HL-60 (cell line): Measurements from ENCODE around the gene SBK3.
"Not testable (repeated sequence)": the region's sequence is repeated elsewhere in the genome, so short reads cannot be mapped to it uniquely, and the experiment has no call there.

Experiments used
- DNase-seq, 2 experiments: peaks; one replicate each; pipeline ENCODE4 v3.0.0-alpha.2; 2010 to 2020; ENCODE audit warnings: low read depth in 1 of 2, low spot score in 1 of 2
- H3K27ac ChIP-seq: fragments of 250-450 bp; sonication (Bioruptor Pico); replicated peaks from 2 replicates; pipeline ENCODE4 v1.5.1; 2020; ENCODE audit warnings: mild to moderate bottlenecking, moderate library complexity
- H3K27me3 ChIP-seq: fragments of 250-450 bp; sonication (Bioruptor Pico); 2 replicates; pipeline ENCODE4 v1.5.1; 2021; ENCODE audit warnings: mild to moderate bottlenecking, moderate library complexity; ENCODE audit not compliant: insufficient read depth, poor library complexity, severe bottlenecking
- H3K4me3 ChIP-seq: replicated peaks from 2 replicates; pipeline ENCODE4 v1.5.1; 2011; ENCODE audit warnings: mild to moderate bottlenecking, control low read depth, low read length; ENCODE audit not compliant: insufficient read depth
- GABPA ChIP-seq: IDR thresholded peaks from 2 replicates; pipeline ENCODE4 v1.6.1; 2012; ENCODE audit warnings: low read depth
- POLR2AphosphoS5 ChIP-seq: IDR thresholded peaks from 2 replicates; pipeline ENCODE4 v1.6.1; 2012; ENCODE audit warnings: low read depth
- SPI1 ChIP-seq: IDR thresholded peaks from 2 replicates; pipeline ENCODE4 v1.6.1; 2012; ENCODE audit warnings: low read depth, mild to moderate bottlenecking, borderline replicate concordance
- TF ChIP-seq, protein P1 (sequence below): IDR thresholded peaks from 2 replicates; pipeline ENCODE4 v1.6.1; 2012; ENCODE audit warnings: low read depth; ENCODE audit not compliant: insufficient replicate concordance
- TF ChIP-seq, protein P2 (sequence below): IDR thresholded peaks from one replicate; pipeline ENCODE4 v1.5.1; 2011; ENCODE audit warnings: low read length, control low read depth, inconsistent platforms; ENCODE audit not compliant: insufficient read depth

The SBK3 gene

DNA sequence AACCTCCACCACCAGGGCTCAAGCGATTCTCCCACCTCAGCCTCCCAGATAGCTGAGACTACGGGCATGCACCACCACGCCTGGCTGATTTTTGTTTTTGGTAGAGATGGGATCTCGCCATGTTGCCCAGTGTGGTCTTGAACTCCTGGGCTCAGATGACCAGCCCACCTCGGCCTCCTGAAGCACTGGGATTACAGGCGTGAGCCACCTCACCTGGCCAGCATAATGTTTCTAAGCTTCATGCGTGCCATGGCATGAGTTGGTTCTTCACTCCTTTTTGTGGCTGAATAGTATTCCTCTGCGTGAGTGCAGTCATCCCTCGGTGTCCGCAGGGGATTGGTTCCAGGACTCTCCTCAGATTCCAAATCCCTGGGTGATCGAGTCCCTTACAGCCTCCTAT is 39.5 kb upstream of the SBK3 start:
- TF ChIP-seq GABPA (no peak), SPI1 (no peak), POLR2AphosphoS5 (no peak)
- TF ChIP-seq, protein P1, sequence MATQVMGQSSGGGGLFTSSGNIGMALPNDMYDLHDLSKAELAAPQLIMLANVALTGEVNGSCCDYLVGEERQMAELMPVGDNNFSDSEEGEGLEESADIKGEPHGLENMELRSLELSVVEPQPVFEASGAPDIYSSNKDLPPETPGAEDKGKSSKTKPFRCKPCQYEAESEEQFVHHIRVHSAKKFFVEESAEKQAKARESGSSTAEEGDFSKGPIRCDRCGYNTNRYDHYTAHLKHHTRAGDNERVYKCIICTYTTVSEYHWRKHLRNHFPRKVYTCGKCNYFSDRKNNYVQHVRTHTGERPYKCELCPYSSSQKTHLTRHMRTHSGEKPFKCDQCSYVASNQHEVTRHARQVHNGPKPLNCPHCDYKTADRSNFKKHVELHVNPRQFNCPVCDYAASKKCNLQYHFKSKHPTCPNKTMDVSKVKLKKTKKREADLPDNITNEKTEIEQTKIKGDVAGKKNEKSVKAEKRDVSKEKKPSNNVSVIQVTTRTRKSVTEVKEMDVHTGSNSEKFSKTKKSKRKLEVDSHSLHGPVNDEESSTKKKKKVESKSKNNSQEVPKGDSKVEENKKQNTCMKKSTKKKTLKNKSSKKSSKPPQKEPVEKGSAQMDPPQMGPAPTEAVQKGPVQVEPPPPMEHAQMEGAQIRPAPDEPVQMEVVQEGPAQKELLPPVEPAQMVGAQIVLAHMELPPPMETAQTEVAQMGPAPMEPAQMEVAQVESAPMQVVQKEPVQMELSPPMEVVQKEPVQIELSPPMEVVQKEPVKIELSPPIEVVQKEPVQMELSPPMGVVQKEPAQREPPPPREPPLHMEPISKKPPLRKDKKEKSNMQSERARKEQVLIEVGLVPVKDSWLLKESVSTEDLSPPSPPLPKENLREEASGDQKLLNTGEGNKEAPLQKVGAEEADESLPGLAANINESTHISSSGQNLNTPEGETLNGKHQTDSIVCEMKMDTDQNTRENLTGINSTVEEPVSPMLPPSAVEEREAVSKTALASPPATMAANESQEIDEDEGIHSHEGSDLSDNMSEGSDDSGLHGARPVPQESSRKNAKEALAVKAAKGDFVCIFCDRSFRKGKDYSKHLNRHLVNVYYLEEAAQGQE = no peak
- TF ChIP-seq, protein P2, sequence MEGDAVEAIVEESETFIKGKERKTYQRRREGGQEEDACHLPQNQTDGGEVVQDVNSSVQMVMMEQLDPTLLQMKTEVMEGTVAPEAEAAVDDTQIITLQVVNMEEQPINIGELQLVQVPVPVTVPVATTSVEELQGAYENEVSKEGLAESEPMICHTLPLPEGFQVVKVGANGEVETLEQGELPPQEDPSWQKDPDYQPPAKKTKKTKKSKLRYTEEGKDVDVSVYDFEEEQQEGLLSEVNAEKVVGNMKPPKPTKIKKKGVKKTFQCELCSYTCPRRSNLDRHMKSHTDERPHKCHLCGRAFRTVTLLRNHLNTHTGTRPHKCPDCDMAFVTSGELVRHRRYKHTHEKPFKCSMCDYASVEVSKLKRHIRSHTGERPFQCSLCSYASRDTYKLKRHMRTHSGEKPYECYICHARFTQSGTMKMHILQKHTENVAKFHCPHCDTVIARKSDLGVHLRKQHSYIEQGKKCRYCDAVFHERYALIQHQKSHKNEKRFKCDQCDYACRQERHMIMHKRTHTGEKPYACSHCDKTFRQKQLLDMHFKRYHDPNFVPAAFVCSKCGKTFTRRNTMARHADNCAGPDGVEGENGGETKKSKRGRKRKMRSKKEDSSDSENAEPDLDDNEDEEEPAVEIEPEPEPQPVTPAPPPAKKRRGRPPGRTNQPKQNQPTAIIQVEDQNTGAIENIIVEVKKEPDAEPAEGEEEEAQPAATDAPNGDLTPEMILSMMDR = no peak
- H3K27me3 ChIP-seq = peaks cover 25% of the 10 kb centered on the region
- DNase-seq = no peak
- no peak overlapping the region for H3K4me3 ChIP-seq
- H3K27ac ChIP-seq = no peak overlapping the region

DNA sequence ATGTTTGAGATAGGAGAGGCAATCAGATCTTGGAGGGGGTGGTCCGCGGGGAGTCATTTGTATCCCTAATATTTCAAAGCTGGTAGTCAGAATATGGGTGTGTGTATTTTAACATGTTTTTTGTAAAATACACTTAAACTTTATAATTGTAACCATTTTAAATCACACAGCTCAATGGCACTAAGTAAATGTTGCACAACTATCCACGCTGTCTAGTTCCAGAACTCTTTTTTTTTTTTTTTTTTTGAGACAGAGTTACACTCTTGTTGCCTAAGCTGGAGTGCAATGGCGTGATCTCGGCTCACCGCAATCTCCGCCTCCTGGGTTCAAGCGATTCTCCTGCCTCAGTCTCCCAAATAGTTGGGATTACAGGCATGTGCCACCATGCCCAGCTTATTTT is 38.6 kb upstream of the SBK3 start:
- not testable (repeated sequence) for H3K4me3 ChIP-seq, DNase-seq, H3K27ac ChIP-seq
- peaks cover 25% of the 10 kb centered on the region for H3K27me3 ChIP-seq

DNA sequence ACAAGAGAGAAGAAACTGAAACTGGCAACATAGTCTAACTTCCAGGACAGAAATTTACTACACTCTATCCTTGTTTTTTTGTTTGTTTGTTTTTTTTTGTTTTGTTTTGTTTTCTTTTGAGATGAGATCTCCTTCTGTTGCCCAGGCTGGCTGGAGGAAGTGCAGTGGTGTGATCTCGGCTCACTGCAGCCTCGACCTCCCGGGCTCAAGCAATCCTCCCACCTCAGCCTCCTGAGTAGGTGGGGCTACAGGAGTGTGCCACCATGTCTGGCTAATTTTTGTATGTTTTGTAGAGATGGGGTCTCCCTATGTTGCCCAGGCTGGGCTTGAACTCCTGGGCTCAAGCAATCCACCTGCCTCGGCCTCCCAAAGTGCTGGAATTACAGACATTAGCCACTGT is 36.9 kb upstream of the SBK3 start:
- H3K4me3 ChIP-seq, DNase-seq, H3K27ac ChIP-seq: not testable (repeated sequence)
- H3K27me3 ChIP-seq = peaks cover 25% of the 10 kb centered on the region

DNA sequence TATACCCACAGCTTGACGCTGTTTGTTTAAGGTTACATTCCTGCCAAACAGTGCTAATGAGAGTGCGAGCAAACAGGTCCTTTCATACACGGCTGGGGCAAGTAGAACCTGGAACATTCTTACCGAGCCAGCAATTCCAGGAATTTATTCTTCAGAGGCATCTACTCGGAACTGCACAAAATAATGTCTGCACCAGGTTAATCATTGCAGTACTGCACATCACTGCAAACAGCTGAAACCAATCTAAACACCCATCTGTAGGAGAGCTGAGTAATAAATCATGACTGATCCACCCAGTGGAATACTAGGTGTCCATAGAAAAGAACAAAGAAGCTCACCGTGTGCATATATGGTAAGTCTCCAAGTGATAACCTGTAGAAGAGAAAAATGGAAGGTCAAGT is 36.5 kb upstream of the SBK3 start:
- TF ChIP-seq POLR2AphosphoS5 (no peak), SPI1 (no peak), GABPA (no peak)
- TF ChIP-seq, protein P1 = no peak
- TF ChIP-seq, protein P2 = no peak
- peaks cover 24% of the 10 kb centered on the region for H3K27me3 ChIP-seq
- no peak for DNase-seq
- no peak overlapping the region for H3K27ac ChIP-seq
- H3K4me3 ChIP-seq = no peak overlapping the region

DNA sequence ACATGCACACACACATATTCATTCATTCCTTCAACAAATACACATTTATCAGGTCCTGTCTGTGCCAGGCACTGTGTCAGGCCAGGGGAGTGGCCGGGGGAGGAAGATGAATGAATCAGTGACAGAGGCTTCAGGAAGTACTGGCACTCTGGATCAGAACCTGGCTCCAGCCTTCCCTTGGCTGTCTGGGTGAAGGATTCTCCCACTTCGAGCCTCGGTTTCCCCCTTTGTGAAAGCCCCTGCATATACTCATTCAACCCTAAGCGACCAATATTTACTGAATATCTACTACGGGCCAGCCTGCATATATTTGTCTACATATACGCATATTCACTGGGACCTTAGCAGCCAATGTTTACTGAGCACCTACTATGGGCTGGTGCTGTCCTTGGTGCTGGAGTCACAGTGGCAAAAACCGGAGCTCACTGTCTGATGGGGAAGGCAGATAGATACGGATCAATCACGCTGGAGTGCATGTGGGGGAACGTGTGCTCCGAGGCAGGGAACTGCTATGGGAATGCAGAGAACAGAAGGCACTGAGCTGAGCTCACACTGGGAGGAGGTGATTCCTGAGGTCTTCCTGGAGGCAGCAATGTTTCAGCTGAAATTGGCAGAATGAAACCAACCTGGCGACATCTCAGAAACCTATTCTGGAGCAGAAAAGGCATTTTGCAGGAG is 35.9 kb upstream of the SBK3 start:
- peak overlapping the region; percentile 94 for H3K4me3 ChIP-seq
- TF ChIP-seq, protein P1 = peak; percentile 98
- no peak for TF ChIP-seq GABPA
- no peak for TF ChIP-seq POLR2AphosphoS5
- no peak for DNase-seq
- H3K27ac ChIP-seq = peak overlapping the region; percentile 78
- H3K27me3 ChIP-seq = peaks cover 19% of the 10 kb centered on the region
